Epidermal melanocyte (primary cell): Measurements from ENCODE around the gene FASTK.

ENCODE experiments used
- DNase-seq: peaks from one replicate; pipeline ENCODE4 v3.0.0; 2011; ENCODE audit warnings: low spot score; ENCODE audit not compliant: insufficient read length

Gene FASTK

GRCh38 chr7:151100921-151101320 lies 20.3 kb upstream of the FASTK start:
- DNase-seq, result no peak

GRCh38 chr7:151099486-151100211 lies 19.0 kb upstream of the FASTK start:
- DNase-seq, result no peak

GRCh38 chr7:151095828-151096475 lies 15.3 kb upstream of the FASTK start:
- DNase-seq, result no peak

- no peak for DNase-seq
These were observed 14.7 kb upstream of the FASTK start for GRCh38 chr7:151095123-151095797.

GRCh38 chr7:151094675-151095074 lies 14.1 kb upstream of the FASTK start:
- DNase-seq, result no peak

GRCh38 chr7:151093748-151094147 lies 13.1 kb upstream of the FASTK start:
- no peak for DNase-seq

GRCh38 chr7:151091988-151092387 lies 11.4 kb upstream of the FASTK start:
- DNase-seq, result no peak

- DNase-seq, result no peak
These were observed 10.8 kb upstream of the FASTK start for GRCh38 chr7:151091431-151091830.

- no peak for DNase-seq
These were observed 10.4 kb upstream of the FASTK start for GRCh38 chr7:151091003-151091402.

GRCh38 chr7:151089893-151090730 lies 9.5 kb upstream of the FASTK start:
- DNase-seq, result no peak

GRCh38 chr7:151088856-151089699 lies 8.5 kb upstream of the FASTK start:
- peak; percentile 70 for DNase-seq

- no peak for DNase-seq
These were observed 7.6 kb upstream of the FASTK start for GRCh38 chr7:151088019-151088855.

- DNase-seq, result no peak
These were observed 6.8 kb upstream of the FASTK start for GRCh38 chr7:151087245-151088018.

GRCh38 chr7:151086802-151087244 lies 6.2 kb upstream of the FASTK start:
- DNase-seq, result no peak

GRCh38 chr7:151085691-151086620 lies 5.3 kb upstream of the FASTK start, which contains the start of gene AGAP3:
Gene AGAP3, plus strand, starts transcription at chr7:151086475. Its CDS starts 267 bp downstream, at chr7:151086742.
- DNase-seq, result peak; percentile 88

- no peak for DNase-seq
These were observed 4.7 kb upstream of the FASTK start for GRCh38 chr7:151085329-151085690.

- no peak for DNase-seq
These were observed 3.2 kb upstream of the FASTK start for GRCh38 chr7:151083824-151084160.
